ENCODE data around the gene FMR1.

Gene FMR1

DNA sequence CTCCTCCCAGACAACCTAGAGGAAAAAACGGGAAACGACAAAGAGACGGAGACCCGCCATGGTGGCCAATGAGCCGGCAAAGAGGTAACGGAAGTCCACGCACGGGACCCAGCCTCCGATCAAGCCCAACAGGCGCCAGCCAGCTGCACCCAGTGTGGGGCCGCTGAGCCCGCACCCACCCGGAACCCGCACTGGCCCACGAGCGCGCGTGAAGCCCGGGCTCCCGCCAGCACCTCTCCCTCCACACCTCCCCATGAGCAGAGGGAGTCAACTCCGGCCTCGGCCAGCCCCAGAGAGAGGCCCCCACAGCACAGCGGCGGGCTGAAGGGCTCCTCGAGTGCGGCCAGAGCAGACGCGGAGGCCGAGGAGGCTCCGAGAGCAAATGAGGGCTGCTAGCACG, 14.6 kb upstream of the FMR1 start:
- TF ChIP-seq SPI1 (IDR thresholded peaks at IDR 0.05; ENCODE audit: low read depth, low read length) (no peak), POU2F2 (IDR thresholded peaks at IDR 0.05; ENCODE audit: low read depth, low read length) (no peak), POLR2AphosphoS5 (IDR thresholded peaks at IDR 0.05; ENCODE audit: low read depth, low read length) (no peak)
- DNase-seq (ENCODE audit: insufficient read length, low spot score) = no peak
- no peak for FAIRE-seq

DNA sequence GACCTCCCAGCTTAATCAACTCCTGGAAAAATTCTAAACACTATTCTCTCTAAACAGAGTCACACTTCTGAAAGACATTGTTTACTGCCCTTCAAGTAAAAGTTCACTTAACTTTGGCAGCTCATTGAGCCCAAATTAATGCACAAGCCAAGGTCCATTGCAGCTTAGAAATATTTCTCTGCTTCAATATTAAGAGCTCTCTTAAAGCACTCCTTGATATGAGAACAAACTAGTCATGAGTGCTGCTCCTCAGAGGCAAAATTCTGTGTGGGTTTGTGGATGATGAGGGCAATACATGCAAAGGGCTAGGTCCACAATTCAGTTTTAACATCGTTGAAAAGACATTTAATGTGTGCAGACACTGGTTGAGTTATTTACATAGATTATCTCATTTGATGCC, 12.8 kb upstream of the FMR1 start:
- no peak for DNase-seq (ENCODE audit: insufficient read length, low spot score)
- no peak for FAIRE-seq
- TF ChIP-seq PAX5 (IDR thresholded peaks at IDR 0.05; ENCODE audit: insufficient read depth, low read length, severe bottlenecking) = no peak
- TF ChIP-seq POU2F2 (IDR thresholded peaks at IDR 0.05; ENCODE audit: low read depth, low read length) = no peak
- TF ChIP-seq TAF1 (IDR thresholded peaks at IDR 0.05; ENCODE audit: low read depth, low read length) = no peak
- no peak for TF ChIP-seq SPI1 (IDR thresholded peaks at IDR 0.05; ENCODE audit: low read depth, low read length)
- TF ChIP-seq POLR2A (IDR thresholded peaks at IDR 0.05; ENCODE audit: low read depth, low read length) = no peak
- TF ChIP-seq POLR2AphosphoS5 (IDR thresholded peaks at IDR 0.05; ENCODE audit: low read depth, low read length) = no peak

DNA sequence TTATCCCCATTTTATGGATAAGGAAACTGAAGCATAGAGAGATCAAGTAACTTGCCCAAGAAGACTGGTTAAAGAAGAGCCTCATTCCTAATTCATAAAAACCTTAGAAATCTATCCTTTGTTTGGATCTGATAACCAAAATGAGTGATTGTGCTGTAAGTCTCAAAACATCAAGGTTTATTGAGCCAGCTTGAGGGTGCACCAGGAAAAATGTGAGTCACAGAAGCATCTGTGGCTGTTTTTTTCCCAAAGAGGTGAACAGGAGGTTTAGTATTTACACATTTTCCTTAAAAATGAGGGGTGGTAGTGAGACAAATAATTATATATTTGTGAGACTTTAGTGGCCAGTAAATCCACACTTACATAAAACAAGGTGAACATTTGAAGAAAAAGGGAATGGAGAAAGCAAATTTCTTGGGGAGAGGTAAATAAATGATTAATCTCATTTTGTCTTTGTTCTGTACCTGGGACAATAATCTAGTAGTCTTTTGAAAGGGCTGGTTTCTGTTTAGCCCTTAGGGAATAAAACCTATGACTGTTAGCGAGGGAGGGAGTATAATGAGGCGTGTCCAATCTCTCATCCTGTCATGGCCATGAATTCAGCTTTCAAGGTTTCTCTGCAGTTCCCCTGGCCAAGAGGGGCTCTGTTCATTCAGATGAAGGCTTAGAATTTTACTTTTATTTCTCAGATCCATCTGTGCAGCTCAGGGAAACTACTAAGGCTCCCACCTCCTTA, 12.2 kb upstream of the FMR1 start:
- DNase-seq (ENCODE audit: insufficient read length, low spot score) = no peak

DNA sequence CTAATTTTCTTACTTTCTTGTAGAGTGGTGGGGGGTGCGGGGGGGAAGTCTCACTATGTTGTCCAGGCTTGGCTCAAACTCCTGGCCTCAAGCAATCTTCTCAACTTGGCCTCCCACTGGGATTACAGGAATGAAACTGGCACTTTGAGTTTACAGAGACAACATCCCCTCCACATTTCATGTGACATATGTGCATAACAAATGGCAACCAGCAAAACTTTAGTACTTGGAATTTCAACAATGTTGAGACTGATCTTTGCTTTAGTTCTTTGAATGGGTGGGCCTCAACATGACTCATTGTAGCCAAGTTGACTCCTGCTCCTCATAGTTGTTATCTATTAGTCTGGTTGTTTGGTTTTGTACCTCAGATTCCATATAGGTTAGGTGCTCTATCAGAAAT, 11.4 kb upstream of the FMR1 start:
- DNase-seq (ENCODE audit: insufficient read length, low spot score) = no peak
- peak; percentile 26 for FAIRE-seq

More for the DNA sequence above, 12.2 kb upstream of the FMR1 start:
- FAIRE-seq = no peak
- no peak for TF ChIP-seq POLR2AphosphoS5 (IDR thresholded peaks at IDR 0.05; ENCODE audit: low read depth, low read length)
- TF ChIP-seq POLR2A (IDR thresholded peaks at IDR 0.05; ENCODE audit: low read depth, low read length) = no peak
- no peak for TF ChIP-seq POU2F2 (IDR thresholded peaks at IDR 0.05; ENCODE audit: low read depth, low read length)
- TF ChIP-seq PAX5 (IDR thresholded peaks at IDR 0.05; ENCODE audit: insufficient read depth, low read length, severe bottlenecking) = no peak
- no peak for TF ChIP-seq TAF1 (IDR thresholded peaks at IDR 0.05; ENCODE audit: low read depth, low read length)
- no peak for TF ChIP-seq SPI1 (IDR thresholded peaks at IDR 0.05; ENCODE audit: low read depth, low read length)

DNA sequence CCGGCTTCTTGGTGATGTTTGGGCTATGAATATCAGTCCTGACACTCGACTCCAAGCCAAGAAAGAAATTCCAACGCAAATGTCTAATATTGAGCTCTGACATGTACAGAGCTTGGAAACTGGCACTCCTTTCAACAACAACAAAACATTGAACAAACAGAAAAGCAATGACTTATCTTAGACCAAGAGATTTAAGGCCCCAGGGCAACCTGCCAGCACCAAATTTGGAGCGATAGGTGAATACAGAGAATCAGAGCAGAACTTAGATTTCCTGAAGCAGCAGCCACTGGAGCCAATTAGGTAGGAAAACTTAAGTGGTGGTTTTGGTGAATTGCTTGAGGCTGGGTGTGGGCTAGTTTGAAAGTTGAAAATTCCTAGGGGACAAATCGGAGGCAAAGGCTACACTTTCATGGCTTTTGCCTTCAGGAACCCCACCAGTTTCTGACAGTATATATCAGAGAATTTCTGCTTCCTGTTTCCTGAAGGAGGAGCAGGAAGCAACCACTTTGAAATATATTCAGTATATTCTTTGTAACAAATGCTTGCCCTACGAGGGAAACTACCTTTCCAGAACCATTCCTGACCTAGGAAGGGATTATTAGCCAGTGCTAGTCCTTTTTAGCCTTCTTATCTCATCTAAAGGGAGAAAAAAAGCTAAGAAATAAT, 10.1 kb upstream of the FMR1 start:
- no peak for TF ChIP-seq POLR2A (IDR thresholded peaks at IDR 0.05; ENCODE audit: low read depth, low read length)
- TF ChIP-seq POLR2AphosphoS5 (IDR thresholded peaks at IDR 0.05; ENCODE audit: low read depth, low read length) = no peak
- no peak for TF ChIP-seq TAF1 (IDR thresholded peaks at IDR 0.05; ENCODE audit: low read depth, low read length)
- TF ChIP-seq PAX5 (IDR thresholded peaks at IDR 0.05; ENCODE audit: insufficient read depth, low read length, severe bottlenecking) = no peak
- no peak for TF ChIP-seq SPI1 (IDR thresholded peaks at IDR 0.05; ENCODE audit: low read depth, low read length)
- TF ChIP-seq POU2F2 (IDR thresholded peaks at IDR 0.05; ENCODE audit: low read depth, low read length) = no peak
- FAIRE-seq (no peak), DNase-seq (ENCODE audit: insufficient read length, low spot score) (no peak)

More for the DNA sequence above, 11.4 kb upstream of the FMR1 start:
- TF ChIP-seq SPI1 (IDR thresholded peaks at IDR 0.05; ENCODE audit: low read depth, low read length) (no peak), POU2F2 (IDR thresholded peaks at IDR 0.05; ENCODE audit: low read depth, low read length) (no peak), POLR2A (IDR thresholded peaks at IDR 0.05; ENCODE audit: low read depth, low read length) (no peak), TAF1 (IDR thresholded peaks at IDR 0.05; ENCODE audit: low read depth, low read length) (no peak), POLR2AphosphoS5 (IDR thresholded peaks at IDR 0.05; ENCODE audit: low read depth, low read length) (no peak), PAX5 (IDR thresholded peaks at IDR 0.05; ENCODE audit: insufficient read depth, low read length, severe bottlenecking) (no peak)

DNA sequence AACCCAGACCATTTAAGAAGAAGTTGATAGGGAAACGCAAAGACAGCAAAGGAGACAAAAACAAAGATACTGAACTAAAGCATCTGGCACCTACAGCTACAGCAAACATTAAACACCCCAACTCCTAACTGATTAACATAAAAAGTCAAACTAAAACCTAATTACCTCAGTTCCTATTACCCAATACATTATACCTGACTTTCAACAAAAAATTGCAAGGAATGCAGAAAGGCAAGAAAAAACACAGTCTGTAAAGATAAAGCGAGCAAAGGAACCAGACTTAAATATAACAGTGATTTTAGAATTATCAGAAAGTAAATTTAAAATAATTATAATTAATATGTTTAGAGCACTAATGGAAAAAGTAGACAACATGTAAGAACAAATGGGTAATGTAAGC, 9.4 kb upstream of the FMR1 start:
- FAIRE-seq (no peak), DNase-seq (ENCODE audit: insufficient read length, low spot score) (no peak)
- TF ChIP-seq SPI1 (IDR thresholded peaks at IDR 0.05; ENCODE audit: low read depth, low read length) (no peak), POLR2AphosphoS5 (IDR thresholded peaks at IDR 0.05; ENCODE audit: low read depth, low read length) (no peak), POU2F2 (IDR thresholded peaks at IDR 0.05; ENCODE audit: low read depth, low read length) (no peak), PAX5 (IDR thresholded peaks at IDR 0.05; ENCODE audit: insufficient read depth, low read length, severe bottlenecking) (no peak), POLR2A (IDR thresholded peaks at IDR 0.05; ENCODE audit: low read depth, low read length) (no peak), TAF1 (IDR thresholded peaks at IDR 0.05; ENCODE audit: low read depth, low read length) (no peak)

DNA sequence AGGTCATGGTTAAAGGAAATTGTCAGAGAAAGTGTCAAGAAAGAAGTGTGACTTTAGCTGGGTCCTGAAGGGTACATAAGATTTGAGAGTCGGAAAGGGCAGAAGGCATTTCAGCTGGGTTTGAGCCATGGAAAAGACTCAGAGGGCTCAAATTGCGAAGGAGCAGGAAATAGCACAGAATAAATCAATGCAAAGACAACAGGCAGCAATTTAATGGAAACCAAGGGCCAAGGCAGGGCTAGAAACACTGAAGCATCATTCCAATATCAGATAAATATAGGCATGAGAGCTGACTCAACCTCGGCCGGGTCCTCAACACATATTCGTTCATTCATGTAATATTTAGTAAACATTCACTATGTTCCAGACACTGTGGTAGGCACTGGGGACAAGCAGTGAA, 3.6 kb upstream of the FMR1 start:
- DNase-seq (ENCODE audit: insufficient read length, low spot score) = no peak
- FAIRE-seq = no peak
- TF ChIP-seq POU2F2 (IDR thresholded peaks at IDR 0.05; ENCODE audit: low read depth, low read length) = no peak
- TF ChIP-seq TAF1 (IDR thresholded peaks at IDR 0.05; ENCODE audit: low read depth, low read length) = no peak
- no peak for TF ChIP-seq POLR2AphosphoS5 (IDR thresholded peaks at IDR 0.05; ENCODE audit: low read depth, low read length)
- no peak for TF ChIP-seq SPI1 (IDR thresholded peaks at IDR 0.05; ENCODE audit: low read depth, low read length)
- TF ChIP-seq POLR2A (IDR thresholded peaks at IDR 0.05; ENCODE audit: low read depth, low read length) = no peak
- no peak for TF ChIP-seq PAX5 (IDR thresholded peaks at IDR 0.05; ENCODE audit: insufficient read depth, low read length, severe bottlenecking)

DNA sequence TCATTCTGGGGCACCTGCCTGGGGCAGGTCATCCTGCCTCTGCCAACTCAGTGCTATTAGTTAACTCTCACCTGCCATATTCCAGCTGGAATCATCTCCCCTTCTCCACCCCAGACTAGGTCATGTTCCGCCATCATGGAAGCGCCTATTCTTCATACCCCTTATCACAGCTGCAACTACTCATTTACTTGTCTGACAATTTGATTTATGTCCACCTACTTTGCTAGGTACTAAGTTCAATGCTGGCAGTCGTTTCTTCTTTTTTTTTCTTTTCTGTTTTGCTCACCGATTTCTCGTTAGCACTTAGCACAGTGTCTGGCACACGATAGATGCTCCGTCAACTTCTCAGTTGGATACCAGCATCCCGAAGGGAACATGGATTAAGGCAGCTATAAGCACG, 1.1 kb upstream of the FMR1 start:
- TF ChIP-seq POU2F2 (IDR thresholded peaks at IDR 0.05; ENCODE audit: low read depth, low read length) (no peak), SPI1 (IDR thresholded peaks at IDR 0.05; ENCODE audit: low read depth, low read length) (no peak), POLR2AphosphoS5 (IDR thresholded peaks at IDR 0.05; ENCODE audit: low read depth, low read length) (no peak), TAF1 (IDR thresholded peaks at IDR 0.05; ENCODE audit: low read depth, low read length) (no peak), PAX5 (IDR thresholded peaks at IDR 0.05; ENCODE audit: insufficient read depth, low read length, severe bottlenecking) (no peak), POLR2A (IDR thresholded peaks at IDR 0.05; ENCODE audit: low read depth, low read length) (no peak)
- FAIRE-seq (no peak), DNase-seq (ENCODE audit: insufficient read length, low spot score) (no peak)

DNA sequence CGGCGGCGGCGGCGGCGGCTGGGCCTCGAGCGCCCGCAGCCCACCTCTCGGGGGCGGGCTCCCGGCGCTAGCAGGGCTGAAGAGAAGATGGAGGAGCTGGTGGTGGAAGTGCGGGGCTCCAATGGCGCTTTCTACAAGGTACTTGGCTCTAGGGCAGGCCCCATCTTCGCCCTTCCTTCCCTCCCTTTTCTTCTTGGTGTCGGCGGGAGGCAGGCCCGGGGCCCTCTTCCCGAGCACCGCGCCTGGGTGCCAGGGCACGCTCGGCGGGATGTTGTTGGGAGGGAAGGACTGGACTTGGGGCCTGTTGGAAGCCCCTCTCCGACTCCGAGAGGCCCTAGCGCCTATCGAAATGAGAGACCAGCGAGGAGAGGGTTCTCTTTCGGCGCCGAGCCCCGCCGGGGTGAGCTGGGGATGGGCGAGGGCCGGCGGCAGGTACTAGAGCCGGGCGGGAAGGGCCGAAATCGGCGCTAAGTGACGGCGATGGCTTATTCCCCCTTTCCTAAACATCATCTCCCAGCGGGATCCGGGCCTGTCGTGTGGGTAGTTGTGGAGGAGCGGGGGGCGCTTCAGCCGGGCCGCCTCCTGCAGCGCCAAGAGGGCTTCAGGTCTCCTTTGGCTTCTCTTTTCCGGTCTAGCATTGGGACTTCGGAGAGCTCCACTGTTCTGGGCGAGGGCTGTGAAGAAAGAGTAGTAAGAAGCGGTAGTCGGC, 528 bp downstream of the FMR1 start:
- TF ChIP-seq TAF1 (IDR thresholded peaks at IDR 0.05; ENCODE audit: low read depth, low read length) (no peak), POU2F2 (IDR thresholded peaks at IDR 0.05; ENCODE audit: low read depth, low read length) (no peak), POLR2A (IDR thresholded peaks at IDR 0.05; ENCODE audit: low read depth, low read length) (no peak), PAX5 (IDR thresholded peaks at IDR 0.05; ENCODE audit: insufficient read depth, low read length, severe bottlenecking) (no peak), SPI1 (IDR thresholded peaks at IDR 0.05; ENCODE audit: low read depth, low read length) (no peak), POLR2AphosphoS5 (IDR thresholded peaks at IDR 0.05; ENCODE audit: low read depth, low read length) (no peak)
- no peak for FAIRE-seq
- DNase-seq (ENCODE audit: insufficient read length, low spot score) = peak; percentile 12
